H1 (cell line): Measurements from ENCODE around the gene NUBP1. TPM values are rescaled to one million over a fixed set of nuclear protein-coding genes. Genes with fewer than 3 reads are reported as not detected.

Experiments used
- CTCF ChIA-PET: fragments of 300-600 bp; sonication (Branson Sonifier 250); formaldehyde crosslinking; loops from one replicate; lab custom pipeline; 2021; ENCODE audit not compliant: partially characterized antibody; lab: Charles Lee
- POLR2A ChIA-PET: fragments of 300-600 bp; sonication (Branson Sonifier 250); formaldehyde crosslinking; loops from one replicate; lab custom pipeline; 2021; ENCODE audit warnings: inconsistent platforms; ENCODE audit not compliant: partially characterized antibody; lab: Charles Lee
- DNase-seq, 2 experiments: peaks; one replicate each; pipeline versions ENCODE4 v3.0.0 to v3.0.0-alpha.2; 2010 to 2022; ENCODE audit warnings: low spot score in 2 of 2, low read depth in 1 of 2, mixed read lengths in 1 of 2
- FAIRE-seq: peaks from 2 replicates; lab custom pipeline; 2011; peaks lifted over from hg19 to GRCh38; lab: Jason Lieb, UNC
- H2AFZ ChIP-seq: 2 replicates; pipeline ENCODE4 v1.8.1; 2012; ENCODE audit warnings: low read length, inconsistent platforms
- H2AK5ac ChIP-seq: 2 replicates; pipeline ENCODE4 v1.6.1; 2013; ENCODE audit warnings: low read depth, low read length
- H2BK120ac ChIP-seq: replicated peaks from 2 replicates; pipeline ENCODE3; 2013; ENCODE audit warnings: low read depth, low read length, inconsistent platforms
- H2BK12ac ChIP-seq: 2 replicates; pipeline ENCODE4 v1.6.1; 2013; ENCODE audit warnings: low read depth, low read length
- H2BK15ac ChIP-seq: 2 replicates; pipeline ENCODE4 v1.6.1; 2013; ENCODE audit warnings: low read length
- H2BK20ac ChIP-seq: 2 replicates; pipeline ENCODE4 v1.6.1; 2013; ENCODE audit warnings: low read length
- H2BK5ac ChIP-seq: 2 replicates; pipeline ENCODE4 v1.6.1; 2013; ENCODE audit warnings: low read depth, low read length
- H3K14ac ChIP-seq: 2 replicates; pipeline ENCODE4 v1.6.1; 2013; ENCODE audit warnings: inconsistent platforms; ENCODE audit not compliant: insufficient read length
- H3K18ac ChIP-seq: 2 replicates; pipeline ENCODE4 v1.6.1; 2013; ENCODE audit warnings: low read length; ENCODE audit errors: extremely low read depth
- H3K23ac ChIP-seq: 2 replicates; pipeline ENCODE4 v1.6.1; 2013; ENCODE audit warnings: inconsistent platforms; ENCODE audit not compliant: insufficient read length
- H3K23me2 ChIP-seq: 2 replicates; pipeline ENCODE4 v1.6.1; 2013; ENCODE audit warnings: low read depth, low read length
- H3K27ac ChIP-seq: 2 replicates; pipeline ENCODE4 v1.6.1; 2011; ENCODE audit warnings: low read depth, low read length, inconsistent platforms
- H3K27me3 ChIP-seq, 4 experiments: replicated peaks in 1 of 4; 1 replicate in 1 of 4; 2 replicates in 3 of 4; pipeline versions ENCODE4 v1.6.1 to v1.8.1; 2011 to 2013; ENCODE audit warnings: low read length in 3 of 4, mild to moderate bottlenecking in 3 of 4, inconsistent platforms in 2 of 4, mixed read lengths in 2 of 4, moderate library complexity in 1 of 4; ENCODE audit not compliant: control insufficient read depth in 3 of 4, insufficient read depth in 3 of 4; ENCODE audit errors: extremely low read depth in 1 of 4
- H3K36me3 ChIP-seq, 4 experiments: 2 replicates each; pipeline versions ENCODE4 v1.6.1 to v1.8.1; 2011 to 2013; ENCODE audit warnings: mild to moderate bottlenecking in 4 of 4, low read length in 3 of 4, moderate library complexity in 2 of 4, control low read depth in 1 of 4, inconsistent platforms in 1 of 4; ENCODE audit not compliant: insufficient read depth in 4 of 4, control insufficient read depth in 2 of 4
- H3K4ac ChIP-seq: replicated peaks from 2 replicates; pipeline ENCODE3; 2013; ENCODE audit warnings: low read length, low read depth, mixed read lengths, inconsistent platforms; ENCODE audit not compliant: insufficient read length
- H3K4me1 ChIP-seq, 4 experiments: replicated peaks in 1 of 4; 1 replicate in 1 of 4; 2 replicates in 3 of 4; pipeline versions ENCODE4 v1.6.1 to v1.8.1; 2011 to 2013; ENCODE audit warnings: low read length in 3 of 4, inconsistent platforms in 2 of 4, mixed read lengths in 1 of 4; ENCODE audit not compliant: insufficient read depth in 4 of 4, control insufficient read depth in 3 of 4
- H3K4me2 ChIP-seq, 2 experiments: 2 replicates each; pipeline versions ENCODE4 v1.6.1 to v1.8.1; 2011 to 2013; ENCODE audit warnings: low read depth in 2 of 2, low read length in 2 of 2, control low read depth in 1 of 2, inconsistent platforms in 1 of 2, mild to moderate bottlenecking in 1 of 2; ENCODE audit not compliant: insufficient read depth in 1 of 2
- H3K4me3 ChIP-seq, 4 experiments: fragments of 200-600, 300-600 bp in 1 of 4; sonication (generic), shearing (Covaris generic), sonication (Bioruptor Twin) in 1 of 4; 2 replicates each; pipeline versions ENCODE4 v1.5.1 to v1.8.1; 2011 to 2016; ENCODE audit warnings: low read length in 4 of 4, low read depth in 3 of 4, control low read depth in 2 of 4, inconsistent platforms in 2 of 4, mild to moderate bottlenecking in 2 of 4, mixed read lengths in 1 of 4, moderate library complexity in 1 of 4; ENCODE audit not compliant: insufficient read depth in 2 of 4; ENCODE audit errors: extremely low read depth in 1 of 4
- H3K56ac ChIP-seq: replicated peaks from 2 replicates; pipeline ENCODE3; 2013; ENCODE audit warnings: low read depth, mild to moderate bottlenecking, mixed read lengths, low read length, inconsistent platforms; ENCODE audit not compliant: insufficient read length
- H3K79me1 ChIP-seq: 2 replicates; pipeline ENCODE4 v1.6.1; 2013; ENCODE audit warnings: low read depth, low read length, control low read depth
- H3K79me2 ChIP-seq, 2 experiments: 2 replicates each; pipeline versions ENCODE4 v1.6.1 to v1.8.1; 2012 to 2013; ENCODE audit warnings: low read length in 2 of 2, mild to moderate bottlenecking in 2 of 2, inconsistent platforms in 1 of 2; ENCODE audit not compliant: insufficient read depth in 2 of 2, control insufficient read depth in 1 of 2
- H3K9ac ChIP-seq, 4 experiments: replicated peaks in 1 of 4; 1 replicate in 1 of 4; 2 replicates in 3 of 4; pipeline versions ENCODE4 v1.6.1 to v1.8.1; 2011 to 2013; ENCODE audit warnings: low read depth in 3 of 4, low read length in 3 of 4, control low read depth in 2 of 4, mild to moderate bottlenecking in 2 of 4, moderate library complexity in 2 of 4, inconsistent platforms in 1 of 4; ENCODE audit errors: extremely low read depth in 1 of 4
- H3K9me3 ChIP-seq, 2 experiments: 2 replicates each; pipeline versions ENCODE4 v1.6.1 to v1.8.1; 2012 to 2013; ENCODE audit warnings: mild to moderate bottlenecking in 2 of 2, moderate library complexity in 2 of 2, control low read depth in 1 of 2, inconsistent platforms in 1 of 2, low read depth in 1 of 2, low read length in 1 of 2, mixed read lengths in 1 of 2; ENCODE audit not compliant: insufficient read depth in 2 of 2
- H4K20me1 ChIP-seq, 2 experiments: replicated peaks in 1 of 2; 2 replicates each; pipeline versions ENCODE3 to v1.8.1; 2011 to 2013; ENCODE audit warnings: inconsistent platforms in 2 of 2, low read length in 2 of 2, mild to moderate bottlenecking in 1 of 2; ENCODE audit not compliant: insufficient read depth in 2 of 2, control insufficient read depth in 1 of 2
- H4K5ac ChIP-seq: 2 replicates; pipeline ENCODE4 v1.6.1; 2013; ENCODE audit warnings: low read length, low read depth, mixed read lengths, inconsistent platforms; ENCODE audit not compliant: insufficient read length
- H4K8ac ChIP-seq: 2 replicates; pipeline ENCODE4 v1.8.0; 2013; ENCODE audit warnings: mild to moderate bottlenecking, moderate library complexity, low read length, inconsistent platforms; ENCODE audit not compliant: insufficient read depth; ENCODE audit errors: extremely low read depth
- H4K91ac ChIP-seq: replicated peaks from 2 replicates; pipeline ENCODE3; 2013; ENCODE audit warnings: low read length, mixed read lengths, inconsistent platforms; ENCODE audit not compliant: insufficient read length
- CTBP2 ChIP-seq: IDR thresholded peaks from 2 replicates; pipeline ENCODE4 v1.7.0; 2011; ENCODE audit warnings: borderline replicate concordance, mild to moderate bottlenecking, moderate library complexity, mixed read lengths, low read length; ENCODE audit not compliant: insufficient read depth, insufficient read length
- TAF1 ChIP-seq: IDR thresholded peaks from 2 replicates; pipeline ENCODE4 v1.6.1; 2011; ENCODE audit warnings: mild to moderate bottlenecking, low read depth, low read length
- WGBS, 2 experiments: shearing (Covaris generic) in 1 of 2; methylation state at CpG; one replicate each; pipeline versions ENCODE4 v1.1.6 to v1.1.7; 2013 to 2015; ENCODE audit warnings: low lambda C conversion rate in 2 of 2, mixed read lengths in 2 of 2, inconsistent platforms in 1 of 2, low coverage in 1 of 2, missing lambda C conversion rate in 1 of 2; ENCODE audit not compliant: insufficient replicate concordance in 2 of 2, insufficient coverage in 1 of 2, insufficient read length in 1 of 2; ENCODE audit errors: extremely low coverage in 1 of 2, missing lambda C conversion rate in 1 of 2; 5-methylcytosine and 5-hydroxymethylcytosine counted together
- polyA plus RNA-seq, 7 experiments: library from polyadenylated mRNA; depleted of rRNA in 3 of 7; stranded (reverse) in 5 of 7; unstranded in 2 of 7; fragments of >200 nt in 5 of 7; fragments of 200-250 nt in 2 of 7; gene quantifications; 1 replicate in 5 of 7; 2 replicates in 1 of 7; 4 replicates in 1 of 7; pipeline versions ENCODE4 v1.2.1 to v1.2.3, GENCODE V29; 2011 to 2013; ENCODE audit warnings: missing spikeins in 2 of 7, mixed read lengths in 2 of 7
- total RNA-seq: library from RNA; stranded (reverse); fragmentation: NEBNext Ultra II Directional; extraction: Animal tissue kit (Norgen Biotek cat#: 25700); gene quantifications from 2 replicates; pipeline ENCODE4 v1.2.1, GENCODE V29; 2021

NUBP1 gene
- total and polyA plus RNA-seq, 2 of the 8 experiments (the other 6 are each of a cell fraction or from before 2014, with no cell fraction given), result 28.2 to 32.2 TPM

DNA sequence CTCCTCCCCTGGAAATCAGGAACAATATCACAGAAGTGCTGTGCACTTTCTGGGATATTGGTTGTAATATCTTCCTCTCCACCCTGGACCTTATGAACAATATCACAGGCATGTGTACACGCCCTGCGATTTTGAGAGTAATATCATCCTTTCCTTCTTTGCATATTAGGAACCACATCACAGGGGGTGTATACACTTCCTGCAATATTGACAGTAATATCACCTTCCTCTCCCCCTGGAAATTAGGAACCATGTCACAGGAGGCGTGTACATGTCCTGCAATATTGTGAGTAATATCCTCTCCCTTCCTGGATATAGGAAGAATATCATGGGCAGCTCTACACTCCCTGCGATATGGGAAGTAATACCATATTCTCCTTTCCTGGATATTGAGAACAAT, 34.7 kb upstream of the NUBP1 start:
- Histone ChIP-seq H3K23me2 (no peaks in the 10 kb centered on the region), H2AK5ac (no peak overlapping the region), H3K14ac (no peak overlapping the region), H2BK120ac (no peak overlapping the region), H2BK5ac (no peak overlapping the region), H3K18ac (no peak overlapping the region), H3K36me3 (no peaks in the 10 kb centered on the region), H3K79me1 (no peaks in the 10 kb centered on the region), H3K23ac (no peak overlapping the region), H2BK12ac (no peak overlapping the region), H3K4ac (no peak overlapping the region), H3K56ac (no peak overlapping the region), H3K79me2 (no peaks in the 10 kb centered on the region), H2BK15ac (no peak overlapping the region), H3K4me3 (no peak overlapping the region), H2AFZ (no peak overlapping the region), H3K27me3 (no peaks in the 10 kb centered on the region), H3K9me3 (peaks cover 0 to 9% of the 10 kb centered on the region in 2 experiments; a peak in 2 of 4 replicates), H3K4me1 (no peaks in the 10 kb centered on the region), H4K20me1 (no peaks in the 10 kb centered on the region), H4K8ac (no peak overlapping the region), H3K27ac (no peak overlapping the region), H4K91ac (no peak overlapping the region), H3K4me2 (no peak overlapping the region), H3K9ac (no peak overlapping the region), H4K5ac (no peak overlapping the region), H2BK20ac (no peak overlapping the region)
- DNase-seq (no peak), FAIRE-seq (no peak)
- CTCF ChIA-PET, result no interaction called here
- TF ChIP-seq CTBP2 (no peak), TAF1 (no peak)
- POLR2A ChIA-PET, result no interaction called here
- WGBS, 2 experiments, result 74% methylated on average over 4 of the region's 4 CpGs; no CpG with 5 or more reads in 1 of the 2 experiments
